NCI-H187 (cell line): Measurements from ENCODE around the gene LILRA6.
"Not testable (repeated sequence)": the region's sequence is repeated elsewhere in the genome, so short reads cannot be mapped to it uniquely, and the experiment has no call there.

Experiments
- DNase-seq, 2 experiments: peaks; one replicate each; lab custom pipeline; 2025; lab: John Stamatoyannopoulos, UW

Gene LILRA6

DNA sequence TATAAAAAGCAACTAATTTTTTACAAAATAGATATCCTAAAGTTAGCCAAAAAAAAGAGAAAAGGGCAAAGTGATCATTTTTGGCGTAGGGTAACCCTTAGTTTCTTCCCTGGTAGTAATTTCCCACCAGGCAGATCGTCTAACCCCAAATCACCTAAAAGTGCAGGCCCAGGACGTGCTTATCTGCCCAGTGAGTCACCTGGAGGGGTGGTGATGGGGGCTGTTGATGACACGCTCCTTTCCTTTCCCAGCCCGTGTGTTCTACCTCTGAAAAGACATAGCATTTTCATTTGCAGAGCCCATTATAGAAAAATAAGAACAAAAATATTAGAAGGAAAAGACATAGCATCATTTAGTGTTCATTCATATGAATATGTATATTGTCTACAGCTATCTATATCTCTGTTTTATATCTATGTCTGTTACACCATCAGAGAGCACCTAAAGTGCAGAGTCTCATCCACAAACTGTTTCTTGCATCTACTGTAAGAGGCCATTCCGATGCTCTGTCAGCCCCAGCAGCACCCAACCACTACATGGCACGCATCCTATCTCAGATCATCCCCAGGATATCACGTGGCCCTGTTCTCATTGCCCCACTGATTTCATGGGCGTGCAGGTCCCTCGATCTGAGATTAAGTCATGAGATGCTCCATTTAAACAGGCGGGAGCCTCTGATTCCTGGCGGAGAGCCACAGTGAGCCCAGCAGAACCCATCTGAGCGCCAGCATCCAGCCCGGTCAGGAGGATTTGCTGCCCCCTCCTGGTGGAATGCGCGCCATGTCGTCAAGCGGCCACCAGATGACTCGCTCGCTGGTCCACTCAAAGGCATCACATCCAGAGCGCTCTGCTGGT is 11.3 kb downstream of the LILRA6 start:
- peak; percentile 85 to 86 for DNase-seq

- DNase-seq = no peak
Observed at GRCh38 chr19:54230031-54230430, 12.6 kb downstream of the LILRA6 start.

GRCh38 chr19:54229146-54229545 is 13.4 kb downstream of the LILRA6 start:
- no peak for DNase-seq

GRCh38 chr19:54224619-54225018 is 18.0 kb downstream of the LILRA6 start:
- DNase-seq = not testable (repeated sequence)

DNA sequence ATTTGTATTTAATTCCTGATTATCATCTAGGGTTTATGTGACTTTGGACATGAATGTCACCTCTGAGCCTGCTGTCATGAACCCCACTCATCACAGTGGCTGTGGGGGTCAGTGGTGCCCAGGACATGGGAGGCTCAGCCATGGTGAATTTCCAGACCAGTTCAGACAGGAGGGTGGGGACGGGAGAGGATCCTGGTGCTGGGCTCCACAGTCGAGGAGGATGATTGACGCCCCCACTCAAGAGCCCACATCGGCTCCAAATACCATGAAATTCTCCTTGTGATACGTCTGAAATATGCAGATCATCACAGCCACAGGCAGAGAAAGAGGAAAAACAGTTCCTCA is 18.7 kb downstream of the LILRA6 start:
- not testable (repeated sequence) for DNase-seq

- not testable (repeated sequence) for DNase-seq
Observed at GRCh38 chr19:54223277-54223936, 19.2 kb downstream of the LILRA6 start.

- not testable (repeated sequence) for DNase-seq
Observed at GRCh38 chr19:54222474-54223276, 19.9 kb downstream of the LILRA6 start, which contains the start of gene LILRB3. Gene LILRB3, minus strand, starts transcription at chr19:54223007. Its CDS starts 31 bp downstream, at chr19:54222976.

DNA sequence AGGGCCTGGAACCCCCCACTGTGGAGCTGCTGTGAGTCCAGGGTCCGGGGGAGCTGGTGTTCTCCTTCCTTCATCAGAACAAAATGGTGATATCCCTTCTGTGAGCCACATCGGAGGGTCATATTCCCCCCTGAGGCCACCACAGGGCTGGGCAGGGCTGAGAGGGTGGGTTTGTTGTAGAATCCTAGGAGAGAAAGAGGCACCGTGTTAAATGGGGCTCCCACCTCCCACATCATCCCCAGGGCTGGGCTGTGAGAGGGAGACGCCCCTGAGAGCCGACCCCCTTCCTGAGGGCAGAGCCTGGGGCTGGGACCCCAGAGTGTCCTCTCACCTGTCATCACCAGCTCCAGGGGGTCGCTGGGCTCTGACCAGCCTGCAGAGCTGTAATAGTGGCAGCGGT is 20.6 kb downstream of the LILRA6 start:
- not testable (repeated sequence) for DNase-seq

- DNase-seq = not testable (repeated sequence)
Observed at GRCh38 chr19:54219702-54220101, 22.9 kb downstream of the LILRA6 start.

GRCh38 chr19:54218960-54219661 is 23.5 kb downstream of the LILRA6 start:
- no peak for DNase-seq

DNA sequence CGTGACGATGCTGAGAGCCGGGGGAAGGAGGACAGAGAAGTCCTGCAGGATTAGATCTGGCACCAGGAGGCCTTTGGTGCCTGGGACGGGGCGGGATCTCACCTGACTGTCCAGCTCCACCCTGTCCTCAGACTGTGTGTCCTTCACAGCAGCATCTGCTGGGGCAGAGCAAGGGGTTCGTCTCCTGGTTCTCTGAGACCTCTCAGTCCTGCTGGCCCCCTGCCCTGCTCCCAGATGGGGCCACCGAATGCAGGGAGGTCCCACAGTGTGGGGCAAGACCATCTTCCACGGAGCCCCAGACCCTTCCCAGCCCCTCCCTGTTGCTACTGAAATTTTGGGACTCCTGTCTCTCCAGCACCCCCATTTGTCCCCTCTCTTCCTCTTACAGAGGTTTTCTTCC is 24.3 kb downstream of the LILRA6 start:
- DNase-seq = no peak

GRCh38 chr19:54217517-54218247 is 24.9 kb downstream of the LILRA6 start:
- not testable (repeated sequence) for DNase-seq

- DNase-seq = no peak
Observed at GRCh38 chr19:54216869-54217268, 25.7 kb downstream of the LILRA6 start.

- DNase-seq = not testable (repeated sequence)
Observed at GRCh38 chr19:54214734-54215133, 27.9 kb downstream of the LILRA6 start.

GRCh38 chr19:54214217-54214616 is 28.4 kb downstream of the LILRA6 start:
- DNase-seq = not testable (repeated sequence)

DNA sequence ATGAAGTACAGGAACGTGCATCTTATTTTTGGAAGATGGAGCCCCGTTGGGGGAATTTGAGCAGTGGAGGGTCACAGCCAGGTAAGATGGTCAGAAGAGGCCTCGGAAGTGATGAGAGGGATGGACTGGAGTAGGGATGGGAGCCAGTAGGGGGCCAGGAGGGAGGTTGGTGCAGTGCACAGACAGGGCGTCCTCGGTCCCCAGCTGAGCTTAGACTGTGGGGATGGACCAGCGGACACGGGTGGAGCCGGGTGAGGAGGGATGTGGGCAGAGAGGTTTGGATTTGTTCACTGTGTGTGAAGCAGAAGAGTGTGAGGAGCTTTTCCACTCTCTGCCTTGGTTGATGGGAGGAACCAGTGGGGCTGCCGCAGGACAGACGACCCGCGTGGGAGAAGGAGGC is 31.4 kb downstream of the LILRA6 start:
- DNase-seq = no peak

DNA sequence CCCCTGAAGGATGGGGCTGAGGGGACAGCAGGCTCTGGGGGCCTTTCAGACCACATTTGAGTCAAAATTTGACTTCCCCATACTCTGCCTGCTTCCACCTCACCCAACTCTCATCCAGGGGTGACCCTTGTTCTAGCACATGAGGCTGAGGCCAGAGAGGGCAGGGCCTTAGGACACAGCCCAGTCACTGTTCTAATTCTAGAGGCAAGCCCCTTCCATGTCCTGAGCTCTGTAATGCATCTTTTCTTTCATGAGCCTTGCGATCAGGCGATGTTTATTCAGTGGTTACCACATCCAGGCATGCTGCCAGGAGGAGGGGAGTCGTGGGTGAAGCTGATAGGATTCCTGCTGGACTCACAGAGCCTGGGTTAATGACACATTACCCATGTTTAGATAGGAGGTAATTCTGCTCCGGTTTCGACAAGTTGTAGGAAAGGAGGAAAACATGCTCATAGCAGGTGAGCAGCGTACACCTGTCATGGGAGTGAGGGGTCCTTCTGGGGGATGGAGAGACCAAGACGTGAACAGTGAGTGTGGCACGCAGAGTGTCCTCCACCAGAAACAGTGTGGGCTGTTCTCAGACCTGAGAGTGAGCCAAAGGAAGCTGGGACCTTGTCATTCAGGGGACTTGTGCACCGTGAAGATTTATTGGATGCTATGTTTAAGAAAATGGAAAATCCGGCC is 32.6 kb downstream of the LILRA6 start:
- DNase-seq = peak; percentile 68 to 85

- DNase-seq = no peak
Observed at GRCh38 chr19:54209058-54209810, 33.4 kb downstream of the LILRA6 start.

- DNase-seq = no peak
Observed at GRCh38 chr19:54208784-54209057, 33.9 kb downstream of the LILRA6 start.
